ENCODE results near the gene SLC39A13. TPM values are rescaled to one million over a fixed set of nuclear protein-coding genes. Genes with fewer than 3 reads are reported as not detected.

SLC39A13 gene
- total and polyA plus RNA-seq, 2 of the 13 experiments (the other 11 are each of a cell fraction or from before 2014, with no cell fraction given), result 15.3 to 30.5 TPM

DNA sequence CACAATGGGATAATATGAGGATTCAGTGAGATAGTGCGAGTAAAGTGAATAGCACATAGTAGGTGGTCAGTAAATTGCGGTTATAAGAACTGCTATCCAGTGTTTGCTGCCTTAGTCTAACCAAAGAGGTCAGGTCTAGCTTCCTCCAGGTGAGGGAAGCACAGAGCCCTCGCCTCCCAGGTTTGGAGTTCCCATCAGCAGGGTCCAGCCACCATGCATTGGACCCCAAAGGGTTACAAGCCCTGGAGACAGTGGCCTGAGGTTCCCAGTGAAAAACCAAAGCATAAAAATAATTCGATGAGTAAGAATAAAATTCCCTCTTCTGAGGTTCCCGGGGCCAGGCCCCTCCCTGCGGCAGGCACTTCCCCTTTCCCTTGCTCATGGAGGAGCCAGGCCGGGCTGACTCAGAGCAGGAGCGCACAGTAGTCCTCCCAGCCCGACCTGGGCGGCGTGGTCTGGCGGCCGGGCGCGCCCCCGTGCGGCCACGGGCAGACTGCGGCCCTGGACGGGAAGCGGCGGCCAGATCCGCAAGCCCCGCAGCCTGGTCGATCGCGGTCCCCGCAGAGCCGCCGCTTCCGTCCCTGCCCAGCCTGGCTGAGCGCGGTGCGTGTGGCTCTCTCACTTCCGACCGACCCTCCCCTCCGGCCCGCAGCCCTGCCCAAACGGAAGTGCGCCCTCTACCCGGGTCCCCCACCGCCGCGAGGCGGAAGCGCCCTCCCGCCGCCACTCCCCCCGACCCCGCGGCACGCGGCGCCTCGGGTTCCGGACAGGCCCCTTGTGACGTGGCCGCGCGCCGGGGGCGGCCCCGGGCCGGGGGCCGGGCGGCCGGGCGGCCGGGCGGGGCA is at the start of gene SLC39A13 (continued):
- peak; percentile 62 for TF ChIP-seq TBL1XR1 (IDR thresholded peaks at IDR 0.05; ENCODE audit: borderline replicate concordance, low read length, partially characterized antibody)
- peak; percentile 74 for TF ChIP-seq ZNF652 (CRISPR knock-in tag; IDR thresholded peaks at IDR 0.05; ENCODE audit: borderline replicate concordance, low read depth)
- no peak for TF ChIP-seq ATF1 (CRISPR knock-in tag; IDR thresholded peaks at IDR 0.05)
- TF ChIP-seq, protein P1, sequence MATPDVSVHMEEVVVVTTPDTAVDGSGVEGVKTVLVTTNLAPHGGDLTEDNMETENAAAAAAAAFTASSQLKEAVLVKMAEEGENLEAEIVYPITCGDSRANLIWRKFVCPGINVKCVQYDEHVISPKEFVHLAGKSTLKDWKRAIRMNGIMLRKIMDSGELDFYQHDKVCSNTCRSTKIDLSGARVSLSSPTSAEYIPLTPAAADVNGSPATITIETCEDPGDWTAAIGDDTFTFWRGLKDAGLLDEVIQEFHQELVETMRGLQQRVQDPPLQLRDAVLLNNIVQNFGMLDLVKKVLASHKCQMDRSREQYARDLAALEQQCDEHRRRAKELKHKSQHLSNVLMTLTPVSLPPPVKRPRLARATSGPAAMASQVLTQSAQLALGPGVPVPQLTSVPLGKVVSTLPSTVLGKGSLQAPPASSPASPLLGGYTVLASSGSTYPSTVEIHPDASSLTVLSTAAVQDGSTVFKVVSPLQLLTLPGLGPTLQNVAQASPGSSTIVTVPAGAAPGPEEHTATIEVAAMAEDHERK (CRISPR knock-in tag; IDR thresholded peaks at IDR 0.05; ENCODE audit: low read depth), result no peak; the same call in 1 of the 2 replicates
- 0 out of 2 replicates have a peak, but pooled peaks have one; percentile 63 for TF ChIP-seq SATB2 (CRISPR knock-in tag; IDR thresholded peaks at IDR 0.05)
- TF ChIP-seq SPEN (CRISPR knock-in tag; IDR thresholded peaks at IDR 0.05; ENCODE audit: low read depth), result peak; percentile 75
- TF ChIP-seq ZNF547 (CRISPR knock-in tag; IDR thresholded peaks at IDR 0.05), result peak; percentile 97
- peak; percentile 99 for TF ChIP-seq HNRNPLL (IDR thresholded peaks at IDR 0.05; ENCODE audit: low read depth, low read length, poor library complexity, severe bottlenecking)
- TF ChIP-seq, protein P2, sequence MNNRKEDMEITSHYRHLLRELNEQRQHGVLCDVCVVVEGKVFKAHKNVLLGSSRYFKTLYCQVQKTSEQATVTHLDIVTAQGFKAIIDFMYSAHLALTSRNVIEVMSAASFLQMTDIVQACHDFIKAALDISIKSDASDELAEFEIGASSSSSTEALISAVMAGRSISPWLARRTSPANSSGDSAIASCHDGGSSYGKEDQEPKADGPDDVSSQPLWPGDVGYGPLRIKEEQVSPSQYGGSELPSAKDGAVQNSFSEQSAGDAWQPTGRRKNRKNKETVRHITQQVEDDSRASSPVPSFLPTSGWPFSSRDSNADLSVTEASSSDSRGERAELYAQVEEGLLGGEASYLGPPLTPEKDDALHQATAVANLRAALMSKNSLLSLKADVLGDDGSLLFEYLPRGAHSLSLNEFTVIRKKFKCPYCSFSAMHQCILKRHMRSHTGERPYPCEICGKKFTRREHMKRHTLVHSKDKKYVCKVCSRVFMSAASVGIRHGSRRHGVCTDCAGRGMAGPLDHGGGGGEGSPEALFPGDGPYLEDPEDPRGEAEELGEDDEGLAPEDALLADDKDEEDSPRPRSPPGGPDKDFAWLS (CRISPR knock-in tag; IDR thresholded peaks at IDR 0.05; ENCODE audit: borderline replicate concordance), result 0 out of 2 replicates have a peak, but pooled peaks have one; percentile 35
- TF ChIP-seq REPIN1 (CRISPR knock-in tag; IDR thresholded peaks at IDR 0.05; ENCODE audit: borderline replicate concordance, low read depth), result peak; percentile 83; the same call in 1 of the 2 replicates
- no peak; the same call in 1 of the 2 replicates for TF ChIP-seq NKX3-1 (CRISPR knock-in tag; IDR thresholded peaks at IDR 0.05)
- peak; percentile 83 for TF ChIP-seq HNRNPK (IDR thresholded peaks at IDR 0.05; ENCODE audit: low read depth, low read length, poor library complexity, severe bottlenecking)
- 0 out of 2 replicates have a peak, but pooled peaks have one; percentile 19 for TF ChIP-seq PAX8 (CRISPR knock-in tag; IDR thresholded peaks at IDR 0.05; ENCODE audit: borderline replicate concordance)
- TF ChIP-seq ZSCAN29 (CRISPR knock-in tag; conservative IDR thresholded peaks at IDR 0.05), result 0 out of 2 replicates have a peak, but pooled peaks have one; percentile 44
- TF ChIP-seq, protein P3, sequence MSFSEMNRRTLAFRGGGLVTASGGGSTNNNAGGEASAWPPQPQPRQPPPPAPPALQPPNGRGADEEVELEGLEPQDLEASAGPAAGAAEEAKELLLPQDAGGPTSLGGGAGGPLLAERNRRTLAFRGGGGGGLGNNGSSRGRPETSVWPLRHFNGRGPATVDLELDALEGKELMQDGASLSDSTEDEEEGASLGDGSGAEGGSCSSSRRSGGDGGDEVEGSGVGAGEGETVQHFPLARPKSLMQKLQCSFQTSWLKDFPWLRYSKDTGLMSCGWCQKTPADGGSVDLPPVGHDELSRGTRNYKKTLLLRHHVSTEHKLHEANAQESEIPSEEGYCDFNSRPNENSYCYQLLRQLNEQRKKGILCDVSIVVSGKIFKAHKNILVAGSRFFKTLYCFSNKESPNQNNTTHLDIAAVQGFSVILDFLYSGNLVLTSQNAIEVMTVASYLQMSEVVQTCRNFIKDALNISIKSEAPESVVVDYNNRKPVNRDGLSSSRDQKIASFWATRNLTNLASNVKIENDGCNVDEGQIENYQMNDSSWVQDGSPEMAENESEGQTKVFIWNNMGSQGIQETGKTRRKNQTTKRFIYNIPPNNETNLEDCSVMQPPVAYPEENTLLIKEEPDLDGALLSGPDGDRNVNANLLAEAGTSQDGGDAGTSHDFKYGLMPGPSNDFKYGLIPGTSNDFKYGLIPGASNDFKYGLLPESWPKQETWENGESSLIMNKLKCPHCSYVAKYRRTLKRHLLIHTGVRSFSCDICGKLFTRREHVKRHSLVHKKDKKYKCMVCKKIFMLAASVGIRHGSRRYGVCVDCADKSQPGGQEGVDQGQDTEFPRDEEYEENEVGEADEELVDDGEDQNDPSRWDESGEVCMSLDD (CRISPR knock-in tag; IDR thresholded peaks at IDR 0.05; ENCODE audit: borderline replicate concordance), result peak; percentile 26; the same call in 1 of the 2 replicates
- no peak for TF ChIP-seq ZBTB21 (CRISPR knock-in tag; IDR thresholded peaks at IDR 0.05)
- peak; percentile 94 for TF ChIP-seq HOXA3 (CRISPR knock-in tag; IDR thresholded peaks at IDR 0.05)
- TF ChIP-seq, protein P4, sequence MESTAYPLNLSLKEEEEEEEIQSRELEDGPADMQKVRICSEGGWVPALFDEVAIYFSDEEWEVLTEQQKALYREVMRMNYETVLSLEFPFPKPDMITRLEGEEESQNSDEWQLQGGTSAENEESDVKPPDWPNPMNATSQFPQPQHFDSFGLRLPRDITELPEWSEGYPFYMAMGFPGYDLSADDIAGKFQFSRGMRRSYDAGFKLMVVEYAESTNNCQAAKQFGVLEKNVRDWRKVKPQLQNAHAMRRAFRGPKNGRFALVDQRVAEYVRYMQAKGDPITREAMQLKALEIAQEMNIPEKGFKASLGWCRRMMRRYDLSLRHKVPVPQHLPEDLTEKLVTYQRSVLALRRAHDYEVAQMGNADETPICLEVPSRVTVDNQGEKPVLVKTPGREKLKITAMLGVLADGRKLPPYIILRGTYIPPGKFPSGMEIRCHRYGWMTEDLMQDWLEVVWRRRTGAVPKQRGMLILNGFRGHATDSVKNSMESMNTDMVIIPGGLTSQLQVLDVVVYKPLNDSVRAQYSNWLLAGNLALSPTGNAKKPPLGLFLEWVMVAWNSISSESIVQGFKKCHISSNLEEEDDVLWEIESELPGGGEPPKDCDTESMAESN (CRISPR knock-in tag; conservative IDR thresholded peaks at IDR 0.05), result peak; percentile 97
- TF ChIP-seq JUND (CRISPR knock-in tag; IDR thresholded peaks at IDR 0.05), result no peak; the same call in 1 of the 2 replicates
- TF ChIP-seq ZNF24 (IDR thresholded peaks at IDR 0.05), result 0 out of 2 replicates have a peak, but pooled peaks have one; percentile 36
- no peak for TF ChIP-seq RAD51 (IDR thresholded peaks at IDR 0.05; ENCODE audit: borderline replicate concordance)
